Suppressor macrophage treated with lipopolysaccharide for 4 hours (primary cell): ENCODE data around the gene SLC35B2.

Experiments used
- DNase-seq: peaks from one replicate; pipeline ENCODE4 v3.0.0-alpha.2; 2020

The SLC35B2 gene

GRCh38 chr6:44266347-44266746, 9.0 kb upstream of the SLC35B2 start:
- no peak for DNase-seq

- no peak for DNase-seq
Measured at GRCh38 chr6:44265722-44266233, 8.4 kb upstream of the SLC35B2 start.

DNA sequence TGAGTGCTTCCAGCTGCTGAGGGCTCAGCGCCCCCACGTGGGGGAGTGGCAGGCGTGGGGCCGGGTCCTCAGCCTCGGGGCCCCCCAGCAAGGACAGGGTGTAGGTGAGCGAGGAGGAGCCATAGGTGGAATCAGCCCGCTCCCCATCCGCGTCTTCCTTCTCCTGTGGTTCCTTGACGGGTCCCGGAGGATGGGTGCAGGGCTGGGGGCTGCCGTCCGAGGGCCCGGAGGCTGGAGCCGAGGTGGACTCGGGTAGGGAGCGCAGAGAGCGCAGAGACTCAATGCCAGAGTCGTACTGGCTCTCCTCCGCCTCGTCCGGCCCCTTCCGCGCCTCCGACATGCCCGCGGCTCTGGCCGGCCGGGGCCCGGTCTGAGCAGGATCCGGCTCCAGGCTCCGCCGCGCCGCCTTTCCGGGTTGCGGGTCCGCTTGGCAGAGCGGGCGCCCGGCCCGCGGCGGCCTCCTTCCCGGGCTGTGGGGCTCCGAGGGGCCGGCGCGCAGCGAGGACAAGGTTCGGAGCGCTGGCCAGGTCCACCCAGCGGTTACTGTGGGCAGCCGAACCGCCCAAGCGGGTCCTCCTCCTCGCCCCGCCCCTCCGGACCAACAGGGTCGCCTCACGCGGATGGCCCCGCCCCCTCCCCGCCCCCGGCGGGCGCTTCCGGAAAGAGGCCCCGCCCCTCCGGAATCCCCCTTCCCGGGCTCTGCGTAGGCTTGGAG, 7.8 kb upstream of the SLC35B2 start, which contains the start of gene NFKBIE:
Gene NFKBIE, minus strand, starts transcription at position 545 of the 715 bp plus-strand sequence. Its CDS starts 205 bp downstream, at position 340.
- peak; percentile 99 for DNase-seq

GRCh38 chr6:44264154-44265006, 7.1 kb upstream of the SLC35B2 start:
- peak; percentile 86 for DNase-seq

DNA sequence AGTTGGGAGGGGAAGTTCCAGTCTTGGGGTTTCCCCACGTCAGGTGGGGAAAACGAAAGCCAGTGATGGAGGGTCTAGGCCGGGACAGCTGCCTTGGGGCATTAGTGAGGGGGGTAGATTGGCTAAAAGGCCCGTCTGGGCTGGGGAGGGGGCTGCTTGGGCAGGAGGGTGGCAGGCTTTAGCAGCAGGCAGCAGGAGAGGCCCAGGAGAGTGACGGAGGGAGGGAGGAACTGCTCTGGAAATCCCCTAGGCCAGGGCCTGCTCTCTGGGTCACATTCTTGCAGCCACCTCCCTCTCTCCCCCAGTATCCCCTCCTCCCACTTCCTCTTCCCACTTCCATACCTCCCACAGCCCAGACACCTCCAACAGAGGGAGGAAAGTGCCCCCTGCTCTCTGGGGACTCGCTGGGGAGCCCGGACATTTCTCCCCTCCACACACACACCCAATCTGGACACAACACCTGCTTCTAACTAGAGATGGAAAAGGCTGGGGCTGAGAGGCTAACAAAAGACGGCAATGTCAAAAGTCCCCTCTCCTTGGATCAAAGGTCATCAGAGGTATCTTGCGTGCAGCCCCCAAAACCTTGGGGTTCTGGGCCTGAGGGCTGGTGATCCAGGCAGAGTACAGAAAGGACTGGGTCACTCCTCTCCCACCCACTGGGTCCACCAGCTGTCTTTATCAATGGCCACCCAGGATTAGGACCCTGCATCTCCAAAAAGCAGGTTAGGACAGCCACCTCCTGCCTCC, 6.2 kb upstream of the SLC35B2 start:
- DNase-seq, result peak; percentile 74

GRCh38 chr6:44262467-44263353, 5.4 kb upstream of the SLC35B2 start:
- DNase-seq, result no peak

DNA sequence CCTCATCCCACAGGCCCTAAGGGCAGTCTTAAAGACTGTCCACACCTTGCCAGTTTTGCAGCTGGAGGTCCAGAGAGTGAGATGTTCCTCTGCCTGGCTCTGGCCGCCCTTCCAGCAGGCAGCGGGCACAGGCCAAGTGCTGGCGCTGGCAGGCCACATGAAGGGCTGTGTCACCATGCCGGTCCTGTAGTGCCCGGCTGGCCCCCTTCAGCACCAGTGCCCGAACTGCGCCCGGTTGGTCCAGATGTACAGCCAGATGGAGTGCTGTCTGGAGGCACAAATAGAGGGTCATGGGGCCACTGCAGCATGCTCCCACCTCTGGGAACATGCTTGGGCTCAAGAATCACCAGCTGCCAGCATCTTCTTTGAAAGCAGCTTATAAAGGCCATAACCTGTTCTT, 4.3 kb upstream of the SLC35B2 start:
- DNase-seq, result no peak

DNA sequence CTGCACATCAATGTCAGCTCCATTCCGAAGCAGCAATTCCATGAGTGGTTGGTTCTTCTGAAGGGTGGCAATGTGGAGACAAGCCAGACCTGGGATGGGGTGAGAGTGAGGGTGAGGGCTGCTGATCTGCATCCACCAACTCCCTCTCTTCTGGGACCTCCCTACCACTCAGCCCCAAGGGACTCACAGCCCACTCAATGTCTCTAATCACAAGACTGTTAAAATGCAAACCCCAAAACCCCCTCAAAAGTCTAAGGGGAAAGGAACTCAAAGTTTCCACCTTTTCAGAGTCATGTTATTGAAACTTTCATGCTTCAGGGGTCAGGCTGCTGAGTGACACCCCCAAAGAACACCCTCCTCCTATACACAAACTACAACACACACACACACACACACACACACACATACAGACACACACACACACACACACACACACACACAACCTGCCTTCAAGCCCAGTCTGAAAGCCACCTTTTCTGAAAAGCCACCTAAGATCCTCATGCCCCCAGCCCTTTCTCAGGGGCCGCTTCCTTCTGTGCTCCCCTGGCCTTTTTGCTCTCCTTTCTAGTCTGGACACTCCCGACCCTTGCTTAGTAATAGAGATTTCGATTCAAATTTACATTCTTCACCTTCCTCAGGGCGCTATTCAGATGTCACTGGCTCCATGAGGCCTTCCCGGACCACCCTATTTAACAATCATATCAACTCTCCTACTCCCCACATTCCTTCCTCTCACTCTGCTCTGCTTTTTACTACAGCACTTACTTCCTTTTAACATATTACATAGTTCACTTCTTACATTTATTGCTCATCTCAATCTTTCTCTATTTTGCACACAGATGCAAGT, 3.3 kb upstream of the SLC35B2 start:
- DNase-seq, result no peak

- no peak for DNase-seq
Measured at GRCh38 chr6:44260011-44260410, 2.7 kb upstream of the SLC35B2 start.

- no peak for DNase-seq
Measured at GRCh38 chr6:44258921-44259320, 1.6 kb upstream of the SLC35B2 start.

GRCh38 chr6:44258325-44258863, 1.1 kb upstream of the SLC35B2 start:
- no peak for DNase-seq

- peak; percentile 71 for DNase-seq
Measured at GRCh38 chr6:44257753-44258324, 511 bp upstream of the SLC35B2 start.

- no peak for DNase-seq
Measured at GRCh38 chr6:44256775-44257024, 628 bp downstream of the SLC35B2 start.

GRCh38 chr6:44255871-44256774, 1.2 kb downstream of the SLC35B2 start:
- no peak for DNase-seq

- DNase-seq, result no peak
Measured at GRCh38 chr6:44255105-44255808, 2.1 kb downstream of the SLC35B2 start.

GRCh38 chr6:44254191-44255104, 2.9 kb downstream of the SLC35B2 start:
- DNase-seq, result no peak

DNA sequence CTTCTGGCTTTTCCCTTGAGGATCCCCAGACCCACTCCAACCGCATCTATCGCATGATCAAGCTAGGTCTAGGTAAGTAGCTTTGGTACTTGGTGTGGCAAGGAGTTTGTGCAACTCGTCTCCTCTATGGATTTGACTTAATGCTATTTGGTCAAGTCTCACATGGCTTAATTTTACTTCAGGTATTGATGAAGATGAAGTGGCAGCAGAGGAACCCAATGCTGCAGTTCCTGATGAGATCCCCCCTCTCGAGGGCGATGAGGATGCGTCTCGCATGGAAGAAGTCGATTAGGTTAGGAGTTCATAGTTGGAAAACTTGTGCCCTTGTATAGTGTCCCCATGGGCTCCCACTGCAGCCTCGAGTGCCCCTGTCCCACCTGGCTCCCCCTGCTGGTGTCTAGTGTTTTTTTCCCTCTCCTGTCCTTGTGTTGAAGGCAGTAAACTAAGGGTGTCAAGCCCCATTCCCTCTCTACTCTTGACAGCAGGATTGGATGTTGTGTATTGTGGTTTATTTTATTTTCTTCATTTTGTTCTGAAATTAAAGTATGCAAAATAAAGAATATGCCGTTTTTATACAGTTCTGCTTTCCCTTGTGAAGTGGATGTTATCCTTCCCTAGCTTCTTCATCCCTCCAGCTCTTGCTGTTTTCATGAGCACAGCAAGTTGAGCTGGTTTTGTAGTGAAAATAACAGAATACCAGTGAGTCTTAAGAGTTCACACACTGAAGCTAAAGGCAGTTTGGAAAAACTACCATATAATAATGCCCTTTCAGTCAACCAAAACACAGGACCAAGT, 3.8 kb downstream of the SLC35B2 start:
- DNase-seq, result peak; percentile 61
